ENCODE data around the gene CPA3. TPM values are rescaled to one million over a fixed set of nuclear protein-coding genes. Genes with fewer than 3 reads are reported as not detected.

Gene CPA3
- total and polyA plus RNA-seq, 3 experiments from 2014 or later = not detected

- Mint-ChIP-seq H3K4me1 (no peaks in the 10 kb centered on the region), H3K9me3 (peaks cover 0 to 2% (median 0%) of the 10 kb centered on the region in 5 donors), H3K27ac (no peak within 1 kb of the TSS), H3K27me3 (peaks cover 2 to 6% of the 10 kb centered on the region in 2 donors), H3K36me3 (no peaks in the 10 kb centered on the region), H3K4me3 (no peak within 1 kb of the TSS)
- Histone ChIP-seq H3K27me3 (ENCODE audit: insufficient read depth, low read length, poor library complexity, severe bottlenecking) (no peaks in the 10 kb centered on the region), H3K4me1 (ENCODE audit: insufficient read depth, low read length) (no peaks in the 10 kb centered on the region), H3K9me3 (ENCODE audit: low read length) (no peaks in the 10 kb centered on the region), H3K36me3 (ENCODE audit: insufficient read depth, low read length) (no peaks in the 10 kb centered on the region), H3K4me3 (ENCODE audit: low read length) (no peak within 1 kb of the TSS), H3K27ac (ENCODE audit: low read depth, low read length) (no peak within 1 kb of the TSS)
- ChIA-PET CTCF (no interaction called here), POLR2A (no interaction called here)
- DNase-seq = no peak
Measured at GRCh38 chr3:148827585-148827984, 37.5 kb upstream of the CPA3 start, which contains the start of gene CPB1. CPB1 (plus strand) TSS chr3:148827811; CDS start chr3:148827824, 13 bp downstream.

- H3K4me1 Mint-ChIP-seq = no peaks in the 10 kb centered on the region
- no peak overlapping the region for H3K27ac ChIP-seq (ENCODE audit: low read depth, low read length)
- no peaks in the 10 kb centered on the region for H3K4me1 ChIP-seq (ENCODE audit: insufficient read depth, low read length)
- H3K27me3 ChIP-seq (ENCODE audit: insufficient read depth, low read length, poor library complexity, severe bottlenecking) = no peaks in the 10 kb centered on the region
- H3K9me3 Mint-ChIP-seq = no peaks in the 10 kb centered on the region
- H3K36me3 Mint-ChIP-seq = no peaks in the 10 kb centered on the region
- H3K27ac Mint-ChIP-seq = no peak overlapping the region
- H3K9me3 ChIP-seq (ENCODE audit: low read length) = no peaks in the 10 kb centered on the region
- peaks cover 5 to 6% of the 10 kb centered on the region in 2 donors for H3K27me3 Mint-ChIP-seq
- H3K4me3 Mint-ChIP-seq = no peak overlapping the region
- no peaks in the 10 kb centered on the region for H3K36me3 ChIP-seq (ENCODE audit: insufficient read depth, low read length)
- POLR2A ChIA-PET = no interaction called here
- H3K4me3 ChIP-seq (ENCODE audit: low read length) = no peak overlapping the region
- no peak for DNase-seq
- CTCF ChIA-PET = no interaction called here
Measured at GRCh38 chr3:148828136-148828690, 36.9 kb upstream of the CPA3 start.

GRCh38 chr3:148829926-148830325 lies 35.2 kb upstream of the CPA3 start:
- Histone ChIP-seq H3K27me3 (ENCODE audit: insufficient read depth, low read length, poor library complexity, severe bottlenecking) (no peaks in the 10 kb centered on the region), H3K4me3 (ENCODE audit: low read length) (no peak overlapping the region), H3K27ac (ENCODE audit: low read depth, low read length) (no peak overlapping the region), H3K36me3 (ENCODE audit: insufficient read depth, low read length) (no peaks in the 10 kb centered on the region), H3K9me3 (ENCODE audit: low read length) (no peaks in the 10 kb centered on the region), H3K4me1 (ENCODE audit: insufficient read depth, low read length) (no peaks in the 10 kb centered on the region)
- no peak overlapping the region for H3K4me3 Mint-ChIP-seq
- peaks cover 5 to 13% of the 10 kb centered on the region in 2 donors for H3K27me3 Mint-ChIP-seq
- no peaks in the 10 kb centered on the region for H3K36me3 Mint-ChIP-seq
- CTCF ChIA-PET = no interaction called here
- no peaks in the 10 kb centered on the region for H3K4me1 Mint-ChIP-seq
- POLR2A ChIA-PET = no interaction called here
- no peak overlapping the region for H3K27ac Mint-ChIP-seq
- DNase-seq = no peak
- H3K9me3 Mint-ChIP-seq = no peaks in the 10 kb centered on the region

- DNase-seq = no peak
- H3K4me1 ChIP-seq (ENCODE audit: insufficient read depth, low read length) = no peaks in the 10 kb centered on the region
- H3K27me3 ChIP-seq (ENCODE audit: insufficient read depth, low read length, poor library complexity, severe bottlenecking) = no peaks in the 10 kb centered on the region
- ChIA-PET POLR2A (no interaction called here), CTCF (no interaction called here)
- Mint-ChIP-seq H3K4me3 (no peak overlapping the region), H3K36me3 (no peaks in the 10 kb centered on the region), H3K27me3 (peaks cover 4 to 13% of the 10 kb centered on the region in 2 donors), H3K9me3 (no peaks in the 10 kb centered on the region), H3K27ac (no peak overlapping the region), H3K4me1 (no peaks in the 10 kb centered on the region)
- no peaks in the 10 kb centered on the region for H3K36me3 ChIP-seq (ENCODE audit: insufficient read depth, low read length)
- no peak overlapping the region for H3K27ac ChIP-seq (ENCODE audit: low read depth, low read length)
- no peaks in the 10 kb centered on the region for H3K9me3 ChIP-seq (ENCODE audit: low read length)
- no peak overlapping the region for H3K4me3 ChIP-seq (ENCODE audit: low read length)
Measured at GRCh38 chr3:148833223-148833622, 31.9 kb upstream of the CPA3 start.

GRCh38 chr3:148839805-148840204 lies 25.3 kb upstream of the CPA3 start:
- H3K27me3 Mint-ChIP-seq = peaks cover 0 to 19% of the 10 kb centered on the region in 2 donors
- no peak overlapping the region for H3K4me3 Mint-ChIP-seq
- Histone ChIP-seq H3K36me3 (ENCODE audit: insufficient read depth, low read length) (no peaks in the 10 kb centered on the region), H3K27ac (ENCODE audit: low read depth, low read length) (no peak overlapping the region), H3K4me1 (ENCODE audit: insufficient read depth, low read length) (no peaks in the 10 kb centered on the region), H3K9me3 (ENCODE audit: low read length) (no peaks in the 10 kb centered on the region), H3K27me3 (ENCODE audit: insufficient read depth, low read length, poor library complexity, severe bottlenecking) (no peaks in the 10 kb centered on the region), H3K4me3 (ENCODE audit: low read length) (no peak overlapping the region)
- no peaks in the 10 kb centered on the region for H3K4me1 Mint-ChIP-seq
- no peaks in the 10 kb centered on the region for H3K9me3 Mint-ChIP-seq
- no peak overlapping the region for H3K27ac Mint-ChIP-seq
- ChIA-PET CTCF (no interaction called here), POLR2A (no interaction called here)
- no peaks in the 10 kb centered on the region for H3K36me3 Mint-ChIP-seq
- DNase-seq = no peak

- Mint-ChIP-seq H3K27me3 (peaks cover 0 to 17% of the 10 kb centered on the region in 2 donors), H3K9me3 (no peaks in the 10 kb centered on the region), H3K4me1 (no peaks in the 10 kb centered on the region), H3K36me3 (no peaks in the 10 kb centered on the region), H3K27ac (no peak overlapping the region), H3K4me3 (no peak overlapping the region)
- H3K9me3 ChIP-seq (ENCODE audit: low read length) = no peaks in the 10 kb centered on the region
- ChIA-PET POLR2A (no interaction called here), CTCF (no interaction called here)
- no peak for DNase-seq
- no peaks in the 10 kb centered on the region for H3K4me1 ChIP-seq (ENCODE audit: insufficient read depth, low read length)
- no peak overlapping the region for H3K27ac ChIP-seq (ENCODE audit: low read depth, low read length)
- H3K27me3 ChIP-seq (ENCODE audit: insufficient read depth, low read length, poor library complexity, severe bottlenecking) = no peaks in the 10 kb centered on the region
- H3K36me3 ChIP-seq (ENCODE audit: insufficient read depth, low read length) = no peaks in the 10 kb centered on the region
- H3K4me3 ChIP-seq (ENCODE audit: low read length) = no peak overlapping the region
Measured at GRCh38 chr3:148840451-148840850, 24.6 kb upstream of the CPA3 start.

- no peaks in the 10 kb centered on the region for H3K9me3 Mint-ChIP-seq
- ChIA-PET POLR2A (no interaction called here), CTCF (no interaction called here)
- H3K27me3 Mint-ChIP-seq = peaks cover 0 to 17% of the 10 kb centered on the region in 2 donors
- Histone ChIP-seq H3K9me3 (ENCODE audit: low read length) (no peaks in the 10 kb centered on the region), H3K4me3 (ENCODE audit: low read length) (no peak overlapping the region), H3K4me1 (ENCODE audit: insufficient read depth, low read length) (no peaks in the 10 kb centered on the region), H3K36me3 (ENCODE audit: insufficient read depth, low read length) (no peaks in the 10 kb centered on the region), H3K27me3 (ENCODE audit: insufficient read depth, low read length, poor library complexity, severe bottlenecking) (no peaks in the 10 kb centered on the region), H3K27ac (ENCODE audit: low read depth, low read length) (no peak overlapping the region)
- H3K36me3 Mint-ChIP-seq = no peaks in the 10 kb centered on the region
- no peak overlapping the region for H3K4me3 Mint-ChIP-seq
- H3K27ac Mint-ChIP-seq = no peak overlapping the region
- H3K4me1 Mint-ChIP-seq = no peaks in the 10 kb centered on the region
- no peak for DNase-seq
Measured at GRCh38 chr3:148845756-148846395, 19.2 kb upstream of the CPA3 start.

- ChIA-PET POLR2A (no interaction called here), CTCF (no interaction called here)
- H3K4me1 Mint-ChIP-seq = no peaks in the 10 kb centered on the region
- Histone ChIP-seq H3K36me3 (ENCODE audit: insufficient read depth, low read length) (no peaks in the 10 kb centered on the region), H3K27me3 (ENCODE audit: insufficient read depth, low read length, poor library complexity, severe bottlenecking) (no peaks in the 10 kb centered on the region), H3K9me3 (ENCODE audit: low read length) (no peaks in the 10 kb centered on the region), H3K27ac (ENCODE audit: low read depth, low read length) (no peak overlapping the region), H3K4me1 (ENCODE audit: insufficient read depth, low read length) (no peaks in the 10 kb centered on the region), H3K4me3 (ENCODE audit: low read length) (no peak overlapping the region)
- H3K27me3 Mint-ChIP-seq = peaks cover 0 to 11% of the 10 kb centered on the region in 2 donors
- no peak for DNase-seq
- no peak overlapping the region for H3K4me3 Mint-ChIP-seq
- no peaks in the 10 kb centered on the region for H3K36me3 Mint-ChIP-seq
- no peaks in the 10 kb centered on the region for H3K9me3 Mint-ChIP-seq
- no peak overlapping the region for H3K27ac Mint-ChIP-seq
Measured at GRCh38 chr3:148847351-148847750, 17.7 kb upstream of the CPA3 start.

All from CD8-positive, alpha-beta memory T cell (primary cell).